ENCODE measurements around the gene COL19A1.

GRCh38 chr6:69954733-69955132 is 88.4 kb downstream of the COL19A1 start:
- no peak for TF ChIP-seq POLR2A (IDR thresholded peaks at IDR 0.05)
- no peak for TF ChIP-seq CTCF (IDR thresholded peaks at IDR 0.05)

Measured in prostate gland (tissue), 2 donors.